Sigmoid colon (tissue), 7 donors: ENCODE data around the gene CCSER1. TPM values are rescaled to one million over a fixed set of nuclear protein-coding genes. Genes with fewer than 3 reads are reported as not detected.

ENCODE experiments used
- DNase-seq: peaks from one replicate; pipeline ENCODE4 v3.0.0-alpha.2; 2019
- H3K27ac ChIP-seq, 4 donors: fragments of 200-600 bp; sonication (generic); one replicate each; pipeline ENCODE4 v1.5.1; 2016 to 2019; ENCODE audit warnings: mild to moderate bottlenecking in 1 of 4
- H3K27me3 ChIP-seq, 3 donors: fragments of 200-600 bp; sonication (generic); one replicate each; pipeline ENCODE4 v1.5.1; 2019; ENCODE audit warnings: mild to moderate bottlenecking in 1 of 3
- H3K36me3 ChIP-seq, 4 donors: fragments of 200-600 bp; sonication (generic); one replicate each; pipeline ENCODE4 v1.5.1; 2016 to 2019
- H3K4me1 ChIP-seq, 4 donors: fragments of 200-600 bp; sonication (generic); one replicate each; pipeline ENCODE4 v1.5.1; 2017 to 2019
- H3K4me3 ChIP-seq, 4 donors: fragments of 200-600 bp; sonication (generic); one replicate each; pipeline ENCODE4 v1.5.1; 2017 to 2019; ENCODE audit warnings: mild to moderate bottlenecking in 2 of 4, moderate library complexity in 1 of 4
- H3K9me3 ChIP-seq, 4 donors: fragments of 200-600 bp in 3 of 4; sonication (generic) in 3 of 4; one replicate each; pipeline versions ENCODE4 v1.5.1 to v1.6.1; 2013 to 2019
- EP300 ChIP-seq, 4 donors: sonication (generic); formaldehyde crosslinking; IDR thresholded peaks; one replicate each; pipeline ENCODE4 v1.6.1; 2017; ENCODE audit warnings: antibody characterized with exemption in 4 of 4
- POLR2A ChIP-seq, 2 donors: fragments of 450-650 bp; IDR thresholded peaks; one replicate each; pipeline ENCODE4 v1.6.1; 2016; ENCODE audit warnings: antibody characterized with exemption in 2 of 2, mild to moderate bottlenecking in 2 of 2, moderate library complexity in 2 of 2
- POLR2AphosphoS5 ChIP-seq, 4 donors: sonication (generic); formaldehyde crosslinking; IDR thresholded peaks; one replicate each; pipeline ENCODE4 v1.6.1; 2017; ENCODE audit warnings: antibody characterized with exemption in 4 of 4
- WGBS, 2 donors: extraction: QIAGEN DNeasy Blood & Tissue Kit; methylation state at CpG; one replicate each; pipeline ENCODE4 v1.1.7; 2013; 5-methylcytosine and 5-hydroxymethylcytosine counted together
- intact Hi-C: fragments of 100-400 bp; cut with DNase I; formaldehyde crosslinking; loops from one replicate; pipeline ENCODE4 v1.15.1; 2023
- polyA plus RNA-seq, 3 donors: library from polyadenylated mRNA; stranded (reverse); fragments of 200-250 nt; gene quantifications; one replicate each; pipeline ENCODE4 v1.2.3, GENCODE V29; 2013
- total RNA-seq, 4 donors: library from RNA; depleted of rRNA; stranded (reverse); fragments of >200 nt; gene quantifications; one replicate each; pipeline ENCODE4 v1.1.0, GENCODE V29; 2016
- TF ChIP-seq, protein P1 (sequence below), 4 experiments: fragments of 450-650 bp in 3 of 4; fragments of 200-600 bp in 1 of 4; IDR thresholded peaks; one replicate each; pipeline ENCODE4 v1.5.1; 2016 to 2019; ENCODE audit warnings: antibody characterized with exemption in 4 of 4, mild to moderate bottlenecking in 3 of 4, moderate library complexity in 2 of 4
- donor health status: healthy with polysubstance abuse.
- donor health status: Bipolar disorder and iron deficiency.
- donor health status: healthy.

Gene CCSER1
- total and polyA plus RNA-seq, 7 donors, result 1.6 to 7.2 (median 4.2) TPM

GRCh38 chr4:90421161-90421560, 294.0 kb downstream of the CCSER1 start:
- Histone ChIP-seq H3K4me3 (no peak overlapping the region), H3K36me3 (no peaks in the 10 kb centered on the region), H3K9me3 (no peaks in the 10 kb centered on the region), H3K27ac (no peak overlapping the region), H3K27me3 (no peaks in the 10 kb centered on the region), H3K4me1 (no peaks in the 10 kb centered on the region)
- WGBS, 2 donors, result 81 to 84% methylated on average over 2 of the region's 2 CpGs
- intact Hi-C loops, result no loop called here
- no peak for DNase-seq
- TF ChIP-seq POLR2AphosphoS5 (IDR thresholded peaks at IDR 0.05) (no peak), POLR2A (IDR thresholded peaks at IDR 0.05) (no peak), EP300 (IDR thresholded peaks at IDR 0.05) (no peak)
- TF ChIP-seq, protein P1, sequence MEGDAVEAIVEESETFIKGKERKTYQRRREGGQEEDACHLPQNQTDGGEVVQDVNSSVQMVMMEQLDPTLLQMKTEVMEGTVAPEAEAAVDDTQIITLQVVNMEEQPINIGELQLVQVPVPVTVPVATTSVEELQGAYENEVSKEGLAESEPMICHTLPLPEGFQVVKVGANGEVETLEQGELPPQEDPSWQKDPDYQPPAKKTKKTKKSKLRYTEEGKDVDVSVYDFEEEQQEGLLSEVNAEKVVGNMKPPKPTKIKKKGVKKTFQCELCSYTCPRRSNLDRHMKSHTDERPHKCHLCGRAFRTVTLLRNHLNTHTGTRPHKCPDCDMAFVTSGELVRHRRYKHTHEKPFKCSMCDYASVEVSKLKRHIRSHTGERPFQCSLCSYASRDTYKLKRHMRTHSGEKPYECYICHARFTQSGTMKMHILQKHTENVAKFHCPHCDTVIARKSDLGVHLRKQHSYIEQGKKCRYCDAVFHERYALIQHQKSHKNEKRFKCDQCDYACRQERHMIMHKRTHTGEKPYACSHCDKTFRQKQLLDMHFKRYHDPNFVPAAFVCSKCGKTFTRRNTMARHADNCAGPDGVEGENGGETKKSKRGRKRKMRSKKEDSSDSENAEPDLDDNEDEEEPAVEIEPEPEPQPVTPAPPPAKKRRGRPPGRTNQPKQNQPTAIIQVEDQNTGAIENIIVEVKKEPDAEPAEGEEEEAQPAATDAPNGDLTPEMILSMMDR (IDR thresholded peaks at IDR 0.05), result no peak

- Histone ChIP-seq H3K9me3 (no peaks in the 10 kb centered on the region), H3K4me1 (no peaks in the 10 kb centered on the region), H3K36me3 (no peaks in the 10 kb centered on the region), H3K4me3 (no peak overlapping the region), H3K27ac (no peak overlapping the region), H3K27me3 (no peaks in the 10 kb centered on the region)
- intact Hi-C loops, result no loop called here
- no peak for DNase-seq
- TF ChIP-seq, protein P1 (IDR thresholded peaks at IDR 0.05), result no peak
- no peak for TF ChIP-seq POLR2AphosphoS5 (IDR thresholded peaks at IDR 0.05)
- WGBS, 2 donors, result 73 to 80% methylated on average over 5 of the region's 5 CpGs
These were observed 298.7 kb downstream of the CCSER1 start for GRCh38 chr4:90425893-90426292.

GRCh38 chr4:90438522-90438921, 311.3 kb downstream of the CCSER1 start:
- H3K4me3 ChIP-seq, result no peak overlapping the region
- H3K4me1 ChIP-seq, result no peaks in the 10 kb centered on the region
- intact Hi-C loops, result no loop called here
- H3K9me3 ChIP-seq, result no peaks in the 10 kb centered on the region
- no peaks in the 10 kb centered on the region for H3K27me3 ChIP-seq
- no peak for DNase-seq
- H3K36me3 ChIP-seq, result no peaks in the 10 kb centered on the region
- TF ChIP-seq EP300 (IDR thresholded peaks at IDR 0.05) (no peak), POLR2A (IDR thresholded peaks at IDR 0.05) (no peak), POLR2AphosphoS5 (IDR thresholded peaks at IDR 0.05) (no peak)
- TF ChIP-seq, protein P1 (IDR thresholded peaks at IDR 0.05), result no peak
- H3K27ac ChIP-seq, result no peak overlapping the region

DNA sequence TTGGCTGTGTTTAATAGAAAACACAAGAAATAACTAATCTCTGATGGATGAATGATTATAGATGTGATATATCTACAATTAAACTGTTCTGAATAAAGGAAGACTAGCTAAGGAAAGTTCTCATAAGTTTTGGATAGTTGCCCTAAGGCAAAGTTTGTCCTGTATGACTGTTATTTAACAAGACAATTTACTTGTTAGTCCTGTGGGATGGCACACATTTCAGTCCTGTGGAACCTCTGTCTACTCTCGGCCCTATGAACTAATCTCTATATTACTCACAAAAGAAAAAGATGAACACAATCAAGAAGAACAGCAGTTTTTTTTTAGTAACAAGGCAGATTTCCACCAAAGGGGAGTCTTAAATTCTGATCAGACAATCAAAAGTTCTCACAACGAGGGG, 314.6 kb downstream of the CCSER1 start:
- no peak overlapping the region for H3K4me3 ChIP-seq
- no peak for DNase-seq
- H3K27me3 ChIP-seq, result no peaks in the 10 kb centered on the region
- H3K27ac ChIP-seq, result no peak overlapping the region
- intact Hi-C loops, result no loop called here
- H3K36me3 ChIP-seq, result no peaks in the 10 kb centered on the region
- no peak for TF ChIP-seq POLR2AphosphoS5 (IDR thresholded peaks at IDR 0.05)
- 82 to 85% methylated on average over 2 of the region's 2 CpGs for WGBS, 2 donors
- no peaks in the 10 kb centered on the region for H3K4me1 ChIP-seq
- H3K9me3 ChIP-seq, result no peaks in the 10 kb centered on the region

GRCh38 chr4:90442619-90443018, 315.4 kb downstream of the CCSER1 start:
- TF ChIP-seq POLR2A (IDR thresholded peaks at IDR 0.05), result no peak
- Histone ChIP-seq H3K36me3 (no peaks in the 10 kb centered on the region), H3K4me3 (no peak overlapping the region), H3K4me1 (no peaks in the 10 kb centered on the region), H3K9me3 (no peaks in the 10 kb centered on the region), H3K27me3 (no peaks in the 10 kb centered on the region), H3K27ac (no peak overlapping the region)
- WGBS, 2 donors, result 55 to 65% methylated on average over 2 of the region's 2 CpGs
- intact Hi-C loops, result no loop called here
- no peak for DNase-seq

- no peaks in the 10 kb centered on the region for H3K9me3 ChIP-seq
- intact Hi-C loops, result no loop called here
- no peaks in the 10 kb centered on the region for H3K36me3 ChIP-seq
- DNase-seq, result no peak
- H3K4me1 ChIP-seq, result no peaks in the 10 kb centered on the region
- TF ChIP-seq POLR2A (IDR thresholded peaks at IDR 0.05) (no peak), POLR2AphosphoS5 (IDR thresholded peaks at IDR 0.05) (no peak), EP300 (IDR thresholded peaks at IDR 0.05) (no peak)
- TF ChIP-seq, protein P1 (IDR thresholded peaks at IDR 0.05), result no peak
- H3K27ac ChIP-seq, result no peak overlapping the region
- no peak overlapping the region for H3K4me3 ChIP-seq
- 94 to 95% methylated on average over 1 of the region's 1 CpG for WGBS, 2 donors
- H3K27me3 ChIP-seq, result no peaks in the 10 kb centered on the region
These were observed 316.0 kb downstream of the CCSER1 start for GRCh38 chr4:90443231-90443630.
